ENCODE data around the gene CPAMD8. TPM values are rescaled to one million over a fixed set of nuclear protein-coding genes. Genes with fewer than 3 reads are reported as not detected.

CPAMD8 gene
- total and polyA plus RNA-seq, 9 of the 15 experiments (the other 6 are each of a cell fraction or from before 2014, with no cell fraction given) = 0.20 to 2.1 (median 1.3) TPM

- no peak for TF ChIP-seq CREB5 (CRISPR knock-in tag; IDR thresholded peaks at IDR 0.05)
- TF ChIP-seq EHMT2 (IDR thresholded peaks at IDR 0.05) = no peak
- TF ChIP-seq FUS (optimal IDR thresholded peaks at IDR 0.05; ENCODE audit: low read depth, low read length) = no peak
- TF ChIP-seq ZNF263 (CRISPR knock-in tag; IDR thresholded peaks at IDR 0.05; ENCODE audit: borderline replicate concordance) = peak; percentile 48; the same call in 1 of the 2 replicates
- TF ChIP-seq ZNF76 (CRISPR knock-in tag; IDR thresholded peaks at IDR 0.05; ENCODE audit: borderline replicate concordance) = no peak
- no peak for TF ChIP-seq SRSF7 (optimal IDR thresholded peaks at IDR 0.05; ENCODE audit: low read depth, low read length)
- TF ChIP-seq ZNF280A (IDR thresholded peaks at IDR 0.05; ENCODE audit: low read depth, partially characterized antibody) = no peak
- no peak for TF ChIP-seq ZNF398 (CRISPR knock-in tag; IDR thresholded peaks at IDR 0.05)
- peak; percentile 42 to 61; a peak in 2 of 4 replicates for TF ChIP-seq SIX5 (IDR thresholded peaks at IDR 0.05; ENCODE audit: borderline replicate concordance in 1 of 2, insufficient read depth in 1 of 2, low read depth in 1 of 2, low read length in 2 of 2)
- no peak for TF ChIP-seq STAG1 (CRISPR knock-in tag; IDR thresholded peaks at IDR 0.05; ENCODE audit: borderline replicate concordance)
- no peak for TF ChIP-seq THRAP3 (IDR thresholded peaks at IDR 0.05; ENCODE audit: borderline replicate concordance)
- TF ChIP-seq PCBP1 (IDR thresholded peaks at IDR 0.05; ENCODE audit: low read depth, low read length, poor library complexity, severe bottlenecking) = peak; percentile 99
- TF ChIP-seq NFXL1 (CRISPR knock-in tag; IDR thresholded peaks at IDR 0.05) = no peak
- TF ChIP-seq SP2 (IDR thresholded peaks at IDR 0.05; ENCODE audit: extremely low read depth, low read depth, low read length, poor library complexity, severe bottlenecking) = no peak
- peak; percentile 58 for TF ChIP-seq ZBTB33 (CRISPR knock-in tag; IDR thresholded peaks at IDR 0.05)
- peak; percentile 79 for TF ChIP-seq GMEB1 (CRISPR knock-in tag; IDR thresholded peaks at IDR 0.05)
- no peak for TF ChIP-seq NCOA4 (IDR thresholded peaks at IDR 0.05; ENCODE audit: partially characterized antibody)
- peak; percentile 94 for TF ChIP-seq CHD1 (IDR thresholded peaks at IDR 0.05; ENCODE audit: low read length)
These were observed 48.6 kb upstream of the CPAMD8 start, which contains the start of the genes HAUS8 and MYO9B (continued) for GRCh38 chr19:17075035-17075863.
